SK-N-SH treated with all-trans-retinoic acid at 6 μM for 48 hours (cell line): ENCODE results near the gene SPA17.

Source experiments
- ATAC-seq: fragments of 200-7000 bp; cut with Tn5 transposase; 3 replicates; pipeline ENCODE4 v1.9.1; 2020; ENCODE audit warnings: mild to moderate bottlenecking, moderate library complexity
- BACH2 ChIP-seq: fragments of 250-450 bp; sonication (Bioruptor Pico); IDR thresholded peaks from 2 replicates; pipeline ENCODE4 v1.9.0; 2021; ENCODE audit warnings: mild to moderate bottlenecking, borderline replicate concordance
- ESRRG ChIP-seq: fragments of 250-450 bp; sonication (Bioruptor Pico); IDR thresholded peaks from 2 replicates; pipeline ENCODE4 v1.6.1; 2021; ENCODE audit warnings: mild to moderate bottlenecking
- GLIS3 ChIP-seq: fragments of 250-450 bp; sonication (Bioruptor Pico); IDR thresholded peaks from 2 replicates; pipeline ENCODE4 v1.5.0; 2020; ENCODE audit warnings: mild to moderate bottlenecking, moderate library complexity
- ISL1 ChIP-seq: fragments of 250-450 bp; sonication (Bioruptor Pico); IDR thresholded peaks from 2 replicates; pipeline ENCODE4 v2.1.2; 2022; ENCODE audit warnings: mild to moderate bottlenecking, moderate library complexity
- OSR1 ChIP-seq: fragments of 250-450 bp; sonication (Bioruptor Pico); IDR thresholded peaks from 2 replicates; pipeline ENCODE4 v1.8.0; 2022; ENCODE audit warnings: moderate library complexity, mild to moderate bottlenecking, inconsistent platforms
- PPARA ChIP-seq: fragments of 250-450 bp; sonication (Bioruptor Pico); IDR thresholded peaks from 2 replicates; pipeline ENCODE4 v1.5.0; 2020; ENCODE audit warnings: mild to moderate bottlenecking, borderline replicate concordance
- RARB ChIP-seq: fragments of 250-450 bp; sonication (Bioruptor Pico); IDR thresholded peaks from 2 replicates; pipeline ENCODE4 v1.8.0; 2021; ENCODE audit warnings: mild to moderate bottlenecking, moderate library complexity
- TCF4 ChIP-seq: fragments of 250-450 bp; sonication (Bioruptor Pico); IDR thresholded peaks from 2 replicates; pipeline ENCODE4 v1.8.0; 2021; ENCODE audit warnings: mild to moderate bottlenecking, moderate library complexity, borderline replicate concordance
- TOX ChIP-seq: fragments of 250-450 bp; sonication (Bioruptor Pico); IDR thresholded peaks from 2 replicates; pipeline ENCODE4 v1.8.0; 2021; ENCODE audit warnings: mild to moderate bottlenecking, moderate library complexity, borderline replicate concordance
- ZC3H10 ChIP-seq: fragments of 250-450 bp; sonication (Bioruptor Pico); IDR thresholded peaks from 2 replicates; pipeline ENCODE4 v1.5.1; 2021; ENCODE audit warnings: mild to moderate bottlenecking, moderate library complexity
- ZFP30 ChIP-seq: fragments of 450-650 bp; formaldehyde crosslinking; IDR thresholded peaks from 2 replicates; pipeline ENCODE4 v1.5.0; 2022; ENCODE audit warnings: mild to moderate bottlenecking, moderate library complexity
- ZNF565 ChIP-seq: fragments of 450-650 bp; formaldehyde crosslinking; conservative IDR thresholded peaks from 2 replicates; pipeline ENCODE4 v1.5.0; 2020; ENCODE audit warnings: low read depth, mild to moderate bottlenecking, moderate library complexity
- ZNF70 ChIP-seq: fragments of 450-650 bp; formaldehyde crosslinking; IDR thresholded peaks from 2 replicates; pipeline ENCODE4 v1.5.0; 2020; ENCODE audit warnings: mild to moderate bottlenecking, moderate library complexity
- ZNF8 ChIP-seq: fragments of 450-650 bp; formaldehyde crosslinking; IDR thresholded peaks from 2 replicates; pipeline ENCODE4 v1.5.0; 2020; ENCODE audit warnings: mild to moderate bottlenecking, moderate library complexity
- TF ChIP-seq, protein P1 (sequence below): fragments of 250-450 bp; sonication (Bioruptor Pico); IDR thresholded peaks from 2 replicates; pipeline ENCODE4 v1.5.1; 2020; ENCODE audit warnings: low read depth, mild to moderate bottlenecking, moderate library complexity
- TF ChIP-seq, protein P2 (sequence below): fragments of 250-450 bp; sonication (Bioruptor Pico); IDR thresholded peaks from 2 replicates; pipeline ENCODE4 v1.8.0; 2021; ENCODE audit warnings: low read depth, mild to moderate bottlenecking, moderate library complexity, borderline replicate concordance
- TF ChIP-seq, protein P3 (sequence below): fragments of 250-450 bp; sonication (Bioruptor Pico); IDR thresholded peaks from 2 replicates; pipeline ENCODE4 v1.5.0; 2020; ENCODE audit warnings: mild to moderate bottlenecking, moderate library complexity
- TF ChIP-seq, protein P4 (sequence below): fragments of 250-450 bp; sonication (Bioruptor Pico); IDR thresholded peaks from 2 replicates; pipeline ENCODE4 v1.5.1; 2021; ENCODE audit warnings: mild to moderate bottlenecking, moderate library complexity
- TF ChIP-seq, protein P5 (sequence below): fragments of 250-450 bp; sonication (Bioruptor Pico); IDR thresholded peaks from 2 replicates; pipeline ENCODE4 v1.8.0; 2020; ENCODE audit warnings: mild to moderate bottlenecking, moderate library complexity, borderline replicate concordance

SPA17 gene

DNA sequence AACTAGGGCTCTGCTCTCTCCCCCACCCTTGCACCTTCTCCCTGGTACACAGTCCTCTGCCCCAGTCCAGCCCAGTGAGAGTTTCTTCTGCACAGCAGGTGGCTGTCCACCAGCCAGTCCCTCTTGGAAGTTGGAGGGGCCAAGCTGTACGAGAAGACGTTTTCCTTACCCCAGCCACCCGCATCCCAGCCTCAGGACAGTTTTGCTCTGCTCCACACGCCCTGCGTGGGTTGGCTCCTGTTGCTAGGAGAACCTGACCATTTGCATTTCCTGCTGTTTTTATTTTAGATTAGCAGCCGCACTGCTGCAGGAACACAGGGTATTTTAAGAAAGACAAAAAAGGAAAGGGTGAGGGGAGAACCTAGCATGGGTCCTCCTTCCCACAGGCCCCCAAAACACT is 48.5 kb downstream of the SPA17 start:
- no peak for ATAC-seq
- TF ChIP-seq ZNF8 (CRISPR knock-in tag) (no peak), RARB (CRISPR knock-in tag) (no peak), ZNF70 (CRISPR knock-in tag) (no peak), ESRRG (CRISPR knock-in tag) (no peak), TOX (no peak), PPARA (CRISPR knock-in tag) (no peak), GLIS3 (CRISPR knock-in tag) (no peak), ZC3H10 (no peak), ISL1 (no peak), BACH2 (no peak), ZFP30 (no peak)
- TF ChIP-seq, protein P1, sequence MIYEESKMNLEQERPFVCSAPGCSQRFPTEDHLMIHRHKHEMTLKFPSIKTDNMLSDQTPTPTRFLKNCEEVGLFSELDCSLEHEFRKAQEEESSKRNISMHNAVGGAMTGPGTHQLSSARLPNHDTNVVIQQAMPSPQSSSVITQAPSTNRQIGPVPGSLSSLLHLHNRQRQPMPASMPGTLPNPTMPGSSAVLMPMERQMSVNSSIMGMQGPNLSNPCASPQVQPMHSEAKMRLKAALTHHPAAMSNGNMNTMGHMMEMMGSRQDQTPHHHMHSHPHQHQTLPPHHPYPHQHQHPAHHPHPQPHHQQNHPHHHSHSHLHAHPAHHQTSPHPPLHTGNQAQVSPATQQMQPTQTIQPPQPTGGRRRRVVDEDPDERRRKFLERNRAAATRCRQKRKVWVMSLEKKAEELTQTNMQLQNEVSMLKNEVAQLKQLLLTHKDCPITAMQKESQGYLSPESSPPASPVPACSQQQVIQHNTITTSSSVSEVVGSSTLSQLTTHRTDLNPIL (CRISPR knock-in tag) = no peak
- TF ChIP-seq, protein P2, sequence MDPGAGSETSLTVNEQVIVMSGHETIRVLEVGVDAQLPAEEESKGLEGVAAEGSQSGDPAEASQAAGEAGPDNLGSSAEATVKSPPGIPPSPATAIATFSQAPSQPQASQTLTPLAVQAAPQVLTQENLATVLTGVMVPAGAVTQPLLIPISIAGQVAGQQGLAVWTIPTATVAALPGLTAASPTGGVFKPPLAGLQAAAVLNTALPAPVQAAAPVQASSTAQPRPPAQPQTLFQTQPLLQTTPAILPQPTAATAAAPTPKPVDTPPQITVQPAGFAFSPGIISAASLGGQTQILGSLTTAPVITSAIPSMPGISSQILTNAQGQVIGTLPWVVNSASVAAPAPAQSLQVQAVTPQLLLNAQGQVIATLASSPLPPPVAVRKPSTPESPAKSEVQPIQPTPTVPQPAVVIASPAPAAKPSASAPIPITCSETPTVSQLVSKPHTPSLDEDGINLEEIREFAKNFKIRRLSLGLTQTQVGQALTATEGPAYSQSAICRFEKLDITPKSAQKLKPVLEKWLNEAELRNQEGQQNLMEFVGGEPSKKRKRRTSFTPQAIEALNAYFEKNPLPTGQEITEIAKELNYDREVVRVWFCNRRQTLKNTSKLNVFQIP (CRISPR knock-in tag) = no peak
- TF ChIP-seq, protein P3, sequence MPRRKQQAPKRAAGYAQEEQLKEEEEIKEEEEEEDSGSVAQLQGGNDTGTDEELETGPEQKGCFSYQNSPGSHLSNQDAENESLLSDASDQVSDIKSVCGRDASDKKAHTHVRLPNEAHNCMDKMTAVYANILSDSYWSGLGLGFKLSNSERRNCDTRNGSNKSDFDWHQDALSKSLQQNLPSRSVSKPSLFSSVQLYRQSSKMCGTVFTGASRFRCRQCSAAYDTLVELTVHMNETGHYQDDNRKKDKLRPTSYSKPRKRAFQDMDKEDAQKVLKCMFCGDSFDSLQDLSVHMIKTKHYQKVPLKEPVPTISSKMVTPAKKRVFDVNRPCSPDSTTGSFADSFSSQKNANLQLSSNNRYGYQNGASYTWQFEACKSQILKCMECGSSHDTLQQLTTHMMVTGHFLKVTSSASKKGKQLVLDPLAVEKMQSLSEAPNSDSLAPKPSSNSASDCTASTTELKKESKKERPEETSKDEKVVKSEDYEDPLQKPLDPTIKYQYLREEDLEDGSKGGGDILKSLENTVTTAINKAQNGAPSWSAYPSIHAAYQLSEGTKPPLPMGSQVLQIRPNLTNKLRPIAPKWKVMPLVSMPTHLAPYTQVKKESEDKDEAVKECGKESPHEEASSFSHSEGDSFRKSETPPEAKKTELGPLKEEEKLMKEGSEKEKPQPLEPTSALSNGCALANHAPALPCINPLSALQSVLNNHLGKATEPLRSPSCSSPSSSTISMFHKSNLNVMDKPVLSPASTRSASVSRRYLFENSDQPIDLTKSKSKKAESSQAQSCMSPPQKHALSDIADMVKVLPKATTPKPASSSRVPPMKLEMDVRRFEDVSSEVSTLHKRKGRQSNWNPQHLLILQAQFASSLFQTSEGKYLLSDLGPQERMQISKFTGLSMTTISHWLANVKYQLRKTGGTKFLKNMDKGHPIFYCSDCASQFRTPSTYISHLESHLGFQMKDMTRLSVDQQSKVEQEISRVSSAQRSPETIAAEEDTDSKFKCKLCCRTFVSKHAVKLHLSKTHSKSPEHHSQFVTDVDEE (CRISPR knock-in tag) = no peak
- TF ChIP-seq, protein P4, sequence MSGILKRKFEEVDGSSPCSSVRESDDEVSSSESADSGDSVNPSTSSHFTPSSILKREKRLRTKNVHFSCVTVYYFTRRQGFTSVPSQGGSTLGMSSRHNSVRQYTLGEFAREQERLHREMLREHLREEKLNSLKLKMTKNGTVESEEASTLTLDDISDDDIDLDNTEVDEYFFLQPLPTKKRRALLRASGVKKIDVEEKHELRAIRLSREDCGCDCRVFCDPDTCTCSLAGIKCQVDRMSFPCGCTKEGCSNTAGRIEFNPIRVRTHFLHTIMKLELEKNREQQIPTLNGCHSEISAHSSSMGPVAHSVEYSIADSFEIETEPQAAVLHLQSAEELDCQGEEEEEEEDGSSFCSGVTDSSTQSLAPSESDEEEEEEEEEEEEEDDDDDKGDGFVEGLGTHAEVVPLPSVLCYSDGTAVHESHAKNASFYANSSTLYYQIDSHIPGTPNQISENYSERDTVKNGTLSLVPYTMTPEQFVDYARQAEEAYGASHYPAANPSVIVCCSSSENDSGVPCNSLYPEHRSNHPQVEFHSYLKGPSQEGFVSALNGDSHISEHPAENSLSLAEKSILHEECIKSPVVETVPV (CRISPR knock-in tag) = no peak
- TF ChIP-seq, protein P5, sequence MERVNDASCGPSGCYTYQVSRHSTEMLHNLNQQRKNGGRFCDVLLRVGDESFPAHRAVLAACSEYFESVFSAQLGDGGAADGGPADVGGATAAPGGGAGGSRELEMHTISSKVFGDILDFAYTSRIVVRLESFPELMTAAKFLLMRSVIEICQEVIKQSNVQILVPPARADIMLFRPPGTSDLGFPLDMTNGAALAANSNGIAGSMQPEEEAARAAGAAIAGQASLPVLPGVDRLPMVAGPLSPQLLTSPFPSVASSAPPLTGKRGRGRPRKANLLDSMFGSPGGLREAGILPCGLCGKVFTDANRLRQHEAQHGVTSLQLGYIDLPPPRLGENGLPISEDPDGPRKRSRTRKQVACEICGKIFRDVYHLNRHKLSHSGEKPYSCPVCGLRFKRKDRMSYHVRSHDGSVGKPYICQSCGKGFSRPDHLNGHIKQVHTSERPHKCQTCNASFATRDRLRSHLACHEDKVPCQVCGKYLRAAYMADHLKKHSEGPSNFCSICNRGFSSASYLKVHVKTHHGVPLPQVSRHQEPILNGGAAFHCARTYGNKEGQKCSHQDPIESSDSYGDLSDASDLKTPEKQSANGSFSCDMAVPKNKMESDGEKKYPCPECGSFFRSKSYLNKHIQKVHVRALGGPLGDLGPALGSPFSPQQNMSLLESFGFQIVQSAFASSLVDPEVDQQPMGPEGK = no peak

DNA sequence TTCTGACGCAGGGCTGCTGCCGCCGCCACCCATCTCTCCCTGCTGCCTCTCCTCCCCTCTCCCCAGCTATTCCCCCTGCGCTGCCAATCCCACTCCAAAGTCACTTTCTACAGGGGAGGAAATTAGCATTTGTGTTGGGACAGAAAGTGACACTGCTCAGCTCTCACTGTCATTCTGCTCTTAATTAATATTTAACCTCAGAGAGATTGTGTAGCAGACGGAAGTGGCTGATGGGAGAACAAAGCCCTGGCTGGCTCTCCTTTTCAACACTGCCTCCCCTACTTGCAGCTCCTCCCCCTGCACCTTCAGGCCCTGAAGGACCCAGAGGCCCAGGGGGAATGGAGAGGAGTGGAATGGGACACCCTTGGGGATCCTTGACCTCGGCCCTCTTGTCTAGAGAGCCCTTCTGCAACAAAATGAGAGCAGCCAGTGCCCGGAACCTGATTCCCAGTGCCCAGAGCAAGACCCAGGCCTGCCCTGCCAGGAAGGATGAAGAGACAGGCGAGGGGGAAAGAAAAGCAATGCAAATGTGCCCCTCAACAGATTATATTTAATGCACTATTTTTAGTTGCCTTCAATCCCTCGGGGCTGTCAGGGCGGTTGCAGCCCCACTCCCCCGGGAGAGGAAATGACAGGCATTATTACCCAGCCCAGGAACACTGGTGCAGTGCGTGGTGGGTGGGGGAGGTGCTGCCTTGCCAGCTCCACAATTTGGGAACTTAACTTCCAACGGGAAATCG is 51.4 kb downstream of the SPA17 start:
- TF ChIP-seq, protein P5 = no peak
- no peak for ATAC-seq

DNA sequence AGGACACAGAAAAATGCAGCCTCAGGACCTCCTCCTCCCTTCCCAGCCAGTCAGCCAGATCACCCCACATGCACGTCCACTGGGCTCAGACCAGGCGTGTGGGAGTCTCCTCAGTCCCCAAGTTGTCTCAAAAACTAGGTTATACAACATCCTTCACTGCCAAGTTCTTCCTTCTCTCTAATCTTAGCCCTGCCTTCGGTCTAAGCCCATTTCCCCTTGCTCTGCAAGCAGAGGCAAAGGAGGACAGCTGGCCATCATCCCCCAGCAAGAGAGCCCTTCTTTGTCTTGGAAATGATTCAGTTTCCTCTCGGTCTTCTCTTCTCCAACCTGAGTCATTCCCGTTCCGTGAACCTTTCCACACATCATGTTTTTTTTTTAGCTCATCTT is 52.0 kb downstream of the SPA17 start:
- peak; percentile 26; the same call in 1 of the 3 replicates for ATAC-seq
- TF ChIP-seq GLIS3 (CRISPR knock-in tag) (no peak), ZNF565 (CRISPR knock-in tag) (no peak), OSR1 (no peak), TOX (no peak), TCF4 (CRISPR knock-in tag) (no peak), ZC3H10 (no peak), ISL1 (no peak)
- TF ChIP-seq, protein P2 (CRISPR knock-in tag) = no peak
- TF ChIP-seq, protein P3 (CRISPR knock-in tag) = no peak
- TF ChIP-seq, protein P5 = no peak
